ENCODE measurements around the gene GPC3. TPM values are rescaled to one million over a fixed set of nuclear protein-coding genes. Genes with fewer than 3 reads are reported as not detected.

The GPC3 gene
- total RNA-seq, 4 donors from 2014 or later = 1.4 to 5.8 (median 2.7) TPM

DNA sequence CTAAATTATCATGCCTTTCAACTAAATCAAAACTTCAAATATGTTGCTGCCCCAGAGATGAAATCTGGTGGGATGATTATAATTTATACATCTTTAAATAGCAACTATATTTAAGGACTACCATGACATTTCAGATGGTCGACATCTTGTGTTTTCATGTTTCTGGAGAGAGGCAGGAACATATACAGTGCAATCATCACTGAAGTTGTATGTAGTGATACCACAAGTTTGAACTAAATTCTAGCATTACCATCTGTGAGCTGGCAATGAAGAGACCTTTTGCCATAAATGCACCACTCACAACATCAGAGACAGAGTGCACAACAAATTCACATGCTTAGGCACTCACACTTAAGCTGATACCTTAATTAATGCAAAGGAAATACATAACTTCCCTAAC, 373.7 kb downstream of the GPC3 start:
- Histone ChIP-seq H3K9me3 (no peaks in the 10 kb centered on the region), H3K36me3 (no peaks in the 10 kb centered on the region), H3K27me3 (no peaks in the 10 kb centered on the region), H3K4me3 (no peak overlapping the region), H3K27ac (no peak overlapping the region), H3K4me1 (peaks cover 3 to 4% of the 10 kb centered on the region in 2 donors)
- in situ Hi-C loops (cut with MboI; ENCODE audit: low sequenced_read_pairs in 4 of 4) (no loop called here), intact Hi-C loops (cut with DNase I; ENCODE audit: low total_unique reads) (no loop called here)
- DNase-seq (no peak), ATAC-seq (no peak)
- no peak for TF ChIP-seq POLR2A (IDR thresholded peaks at IDR 0.05)
- TF ChIP-seq, protein P1, sequence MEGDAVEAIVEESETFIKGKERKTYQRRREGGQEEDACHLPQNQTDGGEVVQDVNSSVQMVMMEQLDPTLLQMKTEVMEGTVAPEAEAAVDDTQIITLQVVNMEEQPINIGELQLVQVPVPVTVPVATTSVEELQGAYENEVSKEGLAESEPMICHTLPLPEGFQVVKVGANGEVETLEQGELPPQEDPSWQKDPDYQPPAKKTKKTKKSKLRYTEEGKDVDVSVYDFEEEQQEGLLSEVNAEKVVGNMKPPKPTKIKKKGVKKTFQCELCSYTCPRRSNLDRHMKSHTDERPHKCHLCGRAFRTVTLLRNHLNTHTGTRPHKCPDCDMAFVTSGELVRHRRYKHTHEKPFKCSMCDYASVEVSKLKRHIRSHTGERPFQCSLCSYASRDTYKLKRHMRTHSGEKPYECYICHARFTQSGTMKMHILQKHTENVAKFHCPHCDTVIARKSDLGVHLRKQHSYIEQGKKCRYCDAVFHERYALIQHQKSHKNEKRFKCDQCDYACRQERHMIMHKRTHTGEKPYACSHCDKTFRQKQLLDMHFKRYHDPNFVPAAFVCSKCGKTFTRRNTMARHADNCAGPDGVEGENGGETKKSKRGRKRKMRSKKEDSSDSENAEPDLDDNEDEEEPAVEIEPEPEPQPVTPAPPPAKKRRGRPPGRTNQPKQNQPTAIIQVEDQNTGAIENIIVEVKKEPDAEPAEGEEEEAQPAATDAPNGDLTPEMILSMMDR (IDR thresholded peaks at IDR 0.05 in 4 of 5, conservative IDR thresholded peaks at IDR 0.05 in 1 of 5) = no peak

DNA sequence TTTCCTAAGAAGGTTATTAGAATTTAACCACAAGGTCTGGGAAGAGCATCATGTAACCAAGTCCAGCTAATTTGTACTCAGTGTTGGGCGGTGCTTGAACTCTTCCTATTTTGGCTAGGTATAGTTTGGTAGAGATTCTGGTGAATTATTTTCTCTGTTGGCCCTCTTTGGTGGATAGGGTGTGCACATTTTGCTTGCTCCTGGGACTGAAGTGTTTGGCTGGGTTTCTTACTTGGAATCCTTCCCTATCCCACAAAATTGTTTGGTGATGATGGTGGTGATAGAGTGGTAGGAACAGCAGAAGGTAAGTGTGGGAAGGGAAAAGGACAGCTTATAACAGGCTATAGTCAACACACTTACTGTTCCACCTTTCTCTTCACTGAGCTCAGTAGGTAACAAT, 375.3 kb downstream of the GPC3 start:
- intact Hi-C loops (cut with DNase I; ENCODE audit: low total_unique reads) (no loop called here), in situ Hi-C loops (cut with MboI; ENCODE audit: low sequenced_read_pairs in 4 of 4) (no loop called here)
- Histone ChIP-seq H3K27ac (no peak overlapping the region), H3K4me3 (no peak overlapping the region), H3K4me1 (peaks cover 3 to 4% of the 10 kb centered on the region in 2 donors), H3K27me3 (no peaks in the 10 kb centered on the region), H3K9me3 (no peaks in the 10 kb centered on the region), H3K36me3 (no peaks in the 10 kb centered on the region)
- DNase-seq (no peak), ATAC-seq (no peak)
- TF ChIP-seq POLR2A (IDR thresholded peaks at IDR 0.05) = no peak
- TF ChIP-seq, protein P1 (IDR thresholded peaks at IDR 0.05 in 4 of 5, conservative IDR thresholded peaks at IDR 0.05 in 1 of 5) = no peak

DNA sequence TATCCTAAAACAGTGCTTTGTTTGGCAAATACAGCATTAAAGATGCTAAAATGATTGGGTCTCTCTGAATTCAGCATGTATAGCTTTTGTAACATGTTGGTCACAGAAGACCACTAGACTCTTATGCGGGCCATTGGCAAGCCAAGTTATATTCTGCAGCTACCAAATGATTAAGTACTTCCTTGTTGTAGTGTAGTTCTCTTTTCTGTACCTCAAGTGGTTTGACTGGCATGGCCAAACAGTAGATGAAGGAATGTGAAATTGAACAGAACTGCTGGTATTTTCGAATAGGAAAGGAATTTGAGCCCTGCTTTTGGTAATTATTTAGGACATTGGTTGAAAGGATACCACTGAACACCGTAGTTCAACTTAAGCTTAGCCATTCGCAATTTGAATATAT, 376.2 kb downstream of the GPC3 start:
- no peaks in the 10 kb centered on the region for H3K9me3 ChIP-seq
- H3K4me3 ChIP-seq = no peak overlapping the region
- H3K36me3 ChIP-seq = no peaks in the 10 kb centered on the region
- in situ Hi-C loops (cut with MboI; ENCODE audit: low sequenced_read_pairs in 4 of 4) = no loop called here
- H3K27ac ChIP-seq = no peak overlapping the region
- DNase-seq (no peak), ATAC-seq (no peak)
- peaks cover 3 to 4% of the 10 kb centered on the region in 2 donors for H3K4me1 ChIP-seq
- intact Hi-C loops (cut with DNase I; ENCODE audit: low total_unique reads) = no loop called here
- TF ChIP-seq POLR2A (IDR thresholded peaks at IDR 0.05) = no peak
- TF ChIP-seq, protein P1 (IDR thresholded peaks at IDR 0.05 in 4 of 5, conservative IDR thresholded peaks at IDR 0.05 in 1 of 5) = no peak
- no peaks in the 10 kb centered on the region for H3K27me3 ChIP-seq

DNA sequence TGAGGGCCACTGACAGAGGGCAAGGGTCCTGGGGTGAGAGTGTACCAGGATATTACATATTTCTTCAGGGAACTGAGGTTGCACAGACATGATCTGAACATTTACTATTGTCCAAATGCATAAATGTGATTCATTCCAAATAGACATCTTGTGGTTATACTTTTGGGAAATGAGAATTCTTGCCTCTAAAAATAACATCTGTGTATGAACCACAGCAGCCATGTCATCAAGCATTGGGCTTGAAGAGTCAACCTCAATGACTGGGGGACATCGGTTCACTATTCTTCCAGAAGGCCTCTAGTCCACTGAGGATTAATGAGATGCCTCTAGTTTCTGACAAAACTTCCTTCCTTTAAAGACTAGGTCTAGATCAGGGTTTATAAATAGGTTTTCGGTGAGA, 377.0 kb downstream of the GPC3 start:
- no peak overlapping the region for H3K27ac ChIP-seq
- DNase-seq (no peak), ATAC-seq (no peak)
- H3K4me3 ChIP-seq = no peak overlapping the region
- TF ChIP-seq, protein P1 (IDR thresholded peaks at IDR 0.05 in 4 of 5, conservative IDR thresholded peaks at IDR 0.05 in 1 of 5) = no peak
- TF ChIP-seq POLR2A (IDR thresholded peaks at IDR 0.05) = no peak
- in situ Hi-C loops (cut with MboI; ENCODE audit: low sequenced_read_pairs in 4 of 4) = no loop called here
- H3K27me3 ChIP-seq = no peaks in the 10 kb centered on the region
- H3K9me3 ChIP-seq = no peaks in the 10 kb centered on the region
- intact Hi-C loops (cut with DNase I; ENCODE audit: low total_unique reads) = no loop called here
- H3K36me3 ChIP-seq = no peaks in the 10 kb centered on the region
- peaks cover 3 to 4% of the 10 kb centered on the region in 2 donors for H3K4me1 ChIP-seq
